ENCODE results near the gene RTL9. TPM values are rescaled to one million over a fixed set of nuclear protein-coding genes. Genes with fewer than 3 reads are reported as not detected.

Gene RTL9
- total RNA-seq, 3 donors from 2014 or later (not counting 1 experiment from before 2014, with no cell fraction given): not detected

DNA sequence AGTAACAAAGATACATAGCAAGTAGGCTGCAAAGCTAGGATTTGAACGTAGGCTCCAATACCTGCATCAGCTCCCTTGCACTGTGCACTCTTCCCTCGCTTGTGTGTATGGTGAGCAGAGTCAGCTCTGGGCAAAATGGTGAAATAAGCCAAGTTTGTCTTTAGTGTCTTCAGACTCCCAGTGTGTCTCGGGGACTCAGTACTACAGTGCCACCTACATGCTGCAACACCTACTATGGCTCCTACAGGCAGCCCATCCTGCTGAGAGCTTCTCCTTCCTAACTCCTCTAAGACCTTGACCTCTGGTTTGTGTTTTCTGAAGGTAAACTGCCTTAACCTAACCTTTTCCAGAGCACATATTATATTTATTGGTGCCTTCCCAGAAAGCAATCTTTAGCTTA, 42.5 kb downstream of the RTL9 start:
- no peaks in the 10 kb centered on the region for H3K4me1 Mint-ChIP-seq
- no peak overlapping the region for H3K27ac Mint-ChIP-seq
- H3K27me3 Mint-ChIP-seq (ENCODE audit: low read depth in 2 of 2): peaks cover 2 to 58% of the 10 kb centered on the region in 2 donors
- Histone ChIP-seq H3K9me3 (ENCODE audit: control insufficient read depth, insufficient read depth, low read length) (no peaks in the 10 kb centered on the region), H3K36me3 (ENCODE audit: control insufficient read depth, insufficient read depth, low read length) (no peaks in the 10 kb centered on the region), H3K4me1 (ENCODE audit: control insufficient read depth, insufficient read depth, low read length) (no peaks in the 10 kb centered on the region), H3K27me3 (ENCODE audit: control insufficient read depth, insufficient read depth, low read length) (no peaks in the 10 kb centered on the region), H3K27ac (ENCODE audit: low read length) (no peak overlapping the region), H3K4me3 (ENCODE audit: low read length) (no peak overlapping the region)
- TF ChIP-seq, protein P1, sequence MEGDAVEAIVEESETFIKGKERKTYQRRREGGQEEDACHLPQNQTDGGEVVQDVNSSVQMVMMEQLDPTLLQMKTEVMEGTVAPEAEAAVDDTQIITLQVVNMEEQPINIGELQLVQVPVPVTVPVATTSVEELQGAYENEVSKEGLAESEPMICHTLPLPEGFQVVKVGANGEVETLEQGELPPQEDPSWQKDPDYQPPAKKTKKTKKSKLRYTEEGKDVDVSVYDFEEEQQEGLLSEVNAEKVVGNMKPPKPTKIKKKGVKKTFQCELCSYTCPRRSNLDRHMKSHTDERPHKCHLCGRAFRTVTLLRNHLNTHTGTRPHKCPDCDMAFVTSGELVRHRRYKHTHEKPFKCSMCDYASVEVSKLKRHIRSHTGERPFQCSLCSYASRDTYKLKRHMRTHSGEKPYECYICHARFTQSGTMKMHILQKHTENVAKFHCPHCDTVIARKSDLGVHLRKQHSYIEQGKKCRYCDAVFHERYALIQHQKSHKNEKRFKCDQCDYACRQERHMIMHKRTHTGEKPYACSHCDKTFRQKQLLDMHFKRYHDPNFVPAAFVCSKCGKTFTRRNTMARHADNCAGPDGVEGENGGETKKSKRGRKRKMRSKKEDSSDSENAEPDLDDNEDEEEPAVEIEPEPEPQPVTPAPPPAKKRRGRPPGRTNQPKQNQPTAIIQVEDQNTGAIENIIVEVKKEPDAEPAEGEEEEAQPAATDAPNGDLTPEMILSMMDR (IDR thresholded peaks at IDR 0.05): no peak
- DNase-seq (peak in 1 of 2 donors; percentile 17), ATAC-seq (no peak)
- no peaks in the 10 kb centered on the region for H3K9me3 Mint-ChIP-seq
- no peak overlapping the region for H3K4me3 Mint-ChIP-seq
- intact Hi-C loops (cut with micrococcal nuclease): no loop called here
- WGBS (ENCODE audit: insufficient coverage): 73% methylated on average over 3 of the region's 3 CpGs
- no peaks in the 10 kb centered on the region for H3K36me3 Mint-ChIP-seq

DNA sequence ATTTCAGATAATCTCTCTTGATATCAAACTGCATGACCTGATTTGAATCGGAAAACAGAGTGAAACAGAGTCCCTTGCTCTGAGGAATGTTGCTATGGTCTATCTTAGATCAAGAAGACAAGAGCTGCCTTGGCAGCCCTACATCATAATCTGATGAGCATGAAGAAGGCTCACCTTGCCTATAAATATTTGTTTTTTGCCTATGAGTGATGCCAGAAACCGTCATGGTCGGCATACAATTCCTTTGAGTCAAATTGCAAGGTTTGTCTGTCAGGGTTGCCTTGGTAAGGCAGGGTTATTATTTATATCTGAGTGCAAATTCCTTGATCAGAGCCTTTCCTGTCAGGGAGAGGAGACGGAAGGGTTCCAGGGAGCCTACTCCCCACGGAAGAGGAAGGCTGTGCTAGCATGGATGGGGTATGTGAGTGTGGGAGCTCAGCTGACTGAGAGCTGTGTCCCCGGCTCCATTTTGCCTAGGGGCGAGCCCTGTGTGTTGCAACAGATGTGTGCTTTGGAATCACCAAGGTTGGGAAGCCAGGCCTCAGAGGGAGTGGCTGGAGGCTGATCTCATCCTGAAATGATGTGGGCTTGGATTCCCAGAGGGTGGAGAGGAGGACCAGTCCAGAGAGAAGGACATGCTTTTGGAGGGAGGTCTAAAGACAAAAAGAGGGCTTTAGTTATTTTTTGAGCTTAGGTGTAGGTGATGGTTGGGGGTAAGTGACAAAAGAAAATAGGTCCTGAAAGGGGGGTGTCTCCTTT, 43.6 kb downstream of the RTL9 start:
- Mint-ChIP-seq H3K4me1 (no peaks in the 10 kb centered on the region), H3K36me3 (no peaks in the 10 kb centered on the region), H3K27ac (no peak overlapping the region), H3K4me3 (no peak overlapping the region), H3K27me3 (ENCODE audit: low read depth in 2 of 2) (peaks cover 2 to 58% of the 10 kb centered on the region in 2 donors), H3K9me3 (no peaks in the 10 kb centered on the region)
- H3K4me3 ChIP-seq (ENCODE audit: low read length): no peak overlapping the region
- 89% methylated on average over 7 of the region's 7 CpGs for WGBS (ENCODE audit: insufficient coverage)
- TF ChIP-seq, protein P1 (IDR thresholded peaks at IDR 0.05): no peak
- DNase-seq (no peak), ATAC-seq (no peak)
- H3K36me3 ChIP-seq (ENCODE audit: control insufficient read depth, insufficient read depth, low read length): no peaks in the 10 kb centered on the region
- intact Hi-C loops (cut with micrococcal nuclease): no loop called here
- no peaks in the 10 kb centered on the region for H3K9me3 ChIP-seq (ENCODE audit: control insufficient read depth, insufficient read depth, low read length)
- no peaks in the 10 kb centered on the region for H3K27me3 ChIP-seq (ENCODE audit: control insufficient read depth, insufficient read depth, low read length)
- no peak overlapping the region for H3K27ac ChIP-seq (ENCODE audit: low read length)
- no peaks in the 10 kb centered on the region for H3K4me1 ChIP-seq (ENCODE audit: control insufficient read depth, insufficient read depth, low read length)

DNA sequence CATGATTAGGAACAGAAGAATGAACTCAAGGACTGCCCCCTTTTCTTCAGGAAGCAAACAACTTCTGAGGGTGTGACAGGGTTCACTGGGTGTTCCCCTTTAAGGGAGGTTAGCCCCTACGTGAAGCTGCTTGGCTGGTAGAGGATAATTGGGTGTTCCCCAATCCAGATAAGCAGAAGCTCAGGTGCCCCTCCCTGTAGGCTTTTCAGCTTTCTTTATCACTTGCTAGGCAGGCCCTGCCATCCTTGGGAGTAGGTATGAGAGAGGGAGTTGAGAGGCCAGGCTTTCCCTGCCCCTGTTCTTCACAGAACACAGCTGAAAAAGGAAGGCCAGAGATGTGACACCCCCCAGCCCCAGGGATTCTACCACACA, 44.2 kb downstream of the RTL9 start:
- ATAC-seq: no peak
- Mint-ChIP-seq H3K4me1 (no peaks in the 10 kb centered on the region), H3K4me3 (no peak overlapping the region), H3K27me3 (ENCODE audit: low read depth in 2 of 2) (peaks cover 2 to 62% of the 10 kb centered on the region in 2 donors), H3K9me3 (no peaks in the 10 kb centered on the region), H3K36me3 (no peaks in the 10 kb centered on the region), H3K27ac (no peak overlapping the region)
- no peaks in the 10 kb centered on the region for H3K9me3 ChIP-seq (ENCODE audit: control insufficient read depth, insufficient read depth, low read length)
- no peaks in the 10 kb centered on the region for H3K27me3 ChIP-seq (ENCODE audit: control insufficient read depth, insufficient read depth, low read length)
- TF ChIP-seq, protein P1 (IDR thresholded peaks at IDR 0.05): no peak
- no peak overlapping the region for H3K4me3 ChIP-seq (ENCODE audit: low read length)
- H3K27ac ChIP-seq (ENCODE audit: low read length): no peak overlapping the region
- no peaks in the 10 kb centered on the region for H3K36me3 ChIP-seq (ENCODE audit: control insufficient read depth, insufficient read depth, low read length)
- DNase-seq: no peak
- no CpG with 5 or more reads among the region's 1 CpG for WGBS (ENCODE audit: insufficient coverage)
- H3K4me1 ChIP-seq (ENCODE audit: control insufficient read depth, insufficient read depth, low read length): no peaks in the 10 kb centered on the region
- intact Hi-C loops (cut with micrococcal nuclease): no loop called here
